Activated CD4-positive, alpha-beta T cell treated with anti-CD3 and anti-CD28 coated beads for 36 hours (primary cell): Measurements from ENCODE around the gene POMGNT1. TPM values are rescaled to one million over a fixed set of nuclear protein-coding genes. Genes with fewer than 3 reads are reported as not detected.
"Not testable (repeated sequence)": the region's sequence is repeated elsewhere in the genome, so short reads cannot be mapped to it uniquely, and the experiment has no call there.

Experiments
- ATAC-seq: fragments of 200-7000 bp; cut with Tn5 transposase; one replicate; pipeline ENCODE4 v1.10.0; 2021; ENCODE audit warnings: mild to moderate bottlenecking, moderate library complexity
- CTCF ChIA-PET: fragments of 350-600 bp; sonication (Branson Sonifier 250); formaldehyde crosslinking; loops from one replicate; lab custom pipeline; 2021; ENCODE audit warnings: antibody characterized with exemption; lab: Charles Lee
- POLR2A ChIA-PET: fragments of 350-600 bp; sonication (Branson Sonifier 250); formaldehyde crosslinking; loops from one replicate; lab custom pipeline; 2021; ENCODE audit warnings: antibody characterized with exemption, inconsistent platforms; lab: Charles Lee
- DNase-seq: peaks from one replicate; pipeline ENCODE4 v3.0.0-alpha.2; 2020
- H3K27ac Mint-ChIP-seq: one replicate; pipeline ENCODE4 v1.8.0; 2021; ENCODE audit warnings: mixed read lengths
- H3K27me3 Mint-ChIP-seq: one replicate; pipeline ENCODE4 v1.8.0; 2021; ENCODE audit warnings: mixed read lengths
- H3K36me3 Mint-ChIP-seq: one replicate; pipeline ENCODE4 v1.8.0; 2021; ENCODE audit warnings: low read depth, mixed read lengths
- H3K4me1 Mint-ChIP-seq: one replicate; pipeline ENCODE4 v1.8.0; 2021; ENCODE audit warnings: mixed read lengths
- H3K4me3 Mint-ChIP-seq: one replicate; pipeline ENCODE4 v1.8.0; 2021; ENCODE audit warnings: mild to moderate bottlenecking, moderate library complexity, mixed read lengths
- H3K9me3 Mint-ChIP-seq: one replicate; pipeline ENCODE4 v1.8.0; 2021; ENCODE audit warnings: low read depth, mixed read lengths
- intact Hi-C, 2 experiments: fragments of 100-400 bp; cut with DNase I in 1 of 2; cut with micrococcal nuclease in 1 of 2; formaldehyde crosslinking; loops; one replicate each; pipeline versions ENCODE4 v1.14.2 to v1.15.1; 2022 to 2024; cut with DNase I, micrococcal nuclease
- total RNA-seq, 2 experiments: library from RNA; stranded (reverse); gene quantifications; one replicate each; pipeline ENCODE4 v1.2.3, GENCODE V29; 2021

POMGNT1 gene
- total RNA-seq, 2 experiments from 2014 or later, result 36.4 to 36.5 TPM

- H3K27ac Mint-ChIP-seq, result no peak overlapping the region
- intact Hi-C loops, result no loop called here
- ChIA-PET POLR2A (no interaction called here), CTCF (no interaction called here)
- DNase-seq (no peak), ATAC-seq (no peak)
- H3K4me1 Mint-ChIP-seq, result no peaks in the 10 kb centered on the region
- peaks cover 5% of the 10 kb centered on the region for H3K9me3 Mint-ChIP-seq
- peaks cover 2% of the 10 kb centered on the region for H3K36me3 Mint-ChIP-seq
- H3K27me3 Mint-ChIP-seq, result no peaks in the 10 kb centered on the region
- no peak overlapping the region for H3K4me3 Mint-ChIP-seq
Measured at GRCh38 chr1:46236882-46237281, 38.6 kb upstream of the POMGNT1 start.

DNA sequence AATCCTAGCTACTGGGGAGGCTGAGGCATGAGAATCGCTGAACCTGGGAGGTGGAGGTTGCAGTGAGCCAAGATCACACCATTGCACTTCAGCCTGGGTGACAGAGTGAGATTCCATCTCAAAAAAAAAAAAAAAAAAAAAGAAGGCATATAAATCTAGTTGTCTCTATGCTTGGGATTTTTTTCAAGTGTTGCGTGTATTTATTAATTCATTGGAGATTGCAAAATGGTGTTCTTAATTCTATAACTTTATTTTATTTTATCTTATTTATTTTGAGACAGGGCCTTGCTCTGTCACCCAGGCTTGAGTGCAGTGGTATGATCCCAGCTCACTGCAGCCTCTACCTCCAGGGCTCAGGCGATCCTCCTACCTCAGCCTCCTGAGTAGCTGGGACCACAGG, 33.0 kb upstream of the POMGNT1 start:
- H3K4me1 Mint-ChIP-seq, H3K27ac Mint-ChIP-seq, H3K9me3 Mint-ChIP-seq, H3K36me3 Mint-ChIP-seq, POLR2A ChIA-PET, intact Hi-C loops, DNase-seq, H3K27me3 Mint-ChIP-seq, H3K4me3 Mint-ChIP-seq, ATAC-seq: not testable (repeated sequence)
- CTCF ChIA-PET, result interaction anchor here (0.6 to 1.4 kb wide), 4 partner anchors 16 to 452 kb away, joined by 3 read pairs; no protein-coding TSS in a partner anchor

- Mint-ChIP-seq H3K36me3 (no peaks in the 10 kb centered on the region), H3K27me3 (no peaks in the 10 kb centered on the region), H3K27ac (no peak overlapping the region), H3K4me1 (peaks cover 3% of the 10 kb centered on the region), H3K9me3 (no peaks in the 10 kb centered on the region), H3K4me3 (no peak overlapping the region)
- DNase-seq, result no peak
- no peak for ATAC-seq
- intact Hi-C loops, result no loop called here
- ChIA-PET CTCF (interaction anchor here (0.8 to 3.6 kb wide), 11 partner anchors 9 to 198 kb away, joined by 3 to 43 read pairs (median 4); partner anchors contain the start of gene RAD54L), POLR2A (no interaction called here)
Measured at GRCh38 chr1:46224966-46225365, 26.7 kb upstream of the POMGNT1 start.

GRCh38 chr1:46223472-46223943, 25.3 kb upstream of the POMGNT1 start:
- CTCF ChIA-PET, result interaction anchor here (0.6 to 3.6 kb wide), 51 partner anchors 8 to 569 kb away, joined by 3 to 43 read pairs (median 4); partner anchors contain the start of genes LURAP1 and PIK3R3
- peak; percentile 100 for ATAC-seq
- peak; percentile 82 for DNase-seq
- Mint-ChIP-seq H3K36me3 (no peaks in the 10 kb centered on the region), H3K27ac (no peak overlapping the region), H3K4me3 (no peak overlapping the region), H3K27me3 (no peaks in the 10 kb centered on the region), H3K9me3 (no peaks in the 10 kb centered on the region), H3K4me1 (peaks cover under 1% of the 10 kb centered on the region)
- intact Hi-C loops, result loop anchor here (1.0 kb wide), 2 partner anchors 44 to 186 kb away; no protein-coding TSS in a partner anchor
- POLR2A ChIA-PET, result interaction anchor here (0.9 to 1.1 kb wide), 2 partner anchors 18 to 23 kb away, joined by 3 read pairs; no protein-coding TSS in a partner anchor

DNA sequence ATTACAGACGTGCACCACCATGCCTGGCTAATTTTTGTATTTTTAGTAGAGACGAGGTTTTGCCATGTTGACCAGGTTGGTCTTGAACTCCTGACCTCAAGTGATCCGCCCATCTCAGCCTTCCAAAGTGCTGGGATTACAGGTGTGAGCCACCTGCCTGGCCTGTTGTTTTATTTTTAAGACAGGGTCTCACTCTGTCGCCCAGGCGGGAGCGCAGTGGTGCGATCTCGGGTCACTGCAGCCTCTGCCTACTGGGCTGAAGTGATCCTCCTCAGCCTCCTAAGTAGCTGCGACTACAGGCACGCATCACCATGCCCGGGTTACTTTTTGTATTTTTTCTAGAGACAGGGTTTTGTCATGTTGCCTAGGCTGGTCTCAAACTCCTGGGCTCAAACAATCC, 24.8 kb upstream of the POMGNT1 start:
- not testable (repeated sequence) for H3K36me3 Mint-ChIP-seq, H3K27ac Mint-ChIP-seq, DNase-seq, H3K9me3 Mint-ChIP-seq, H3K27me3 Mint-ChIP-seq, ATAC-seq, H3K4me3 Mint-ChIP-seq, H3K4me1 Mint-ChIP-seq
- POLR2A ChIA-PET, result interaction anchor here (0.9 to 1.1 kb wide), 2 partner anchors 18 to 23 kb away, joined by 3 read pairs; no protein-coding TSS in a partner anchor
- CTCF ChIA-PET, result interaction anchor here (0.6 to 3.6 kb wide), 33 partner anchors 8 to 569 kb away, joined by 3 to 43 read pairs (median 5); partner anchors contain the start of genes LURAP1 and PIK3R3
- intact Hi-C loops, result loop anchor here (1.0 kb wide), 2 partner anchors 44 to 186 kb away; no protein-coding TSS in a partner anchor

DNA sequence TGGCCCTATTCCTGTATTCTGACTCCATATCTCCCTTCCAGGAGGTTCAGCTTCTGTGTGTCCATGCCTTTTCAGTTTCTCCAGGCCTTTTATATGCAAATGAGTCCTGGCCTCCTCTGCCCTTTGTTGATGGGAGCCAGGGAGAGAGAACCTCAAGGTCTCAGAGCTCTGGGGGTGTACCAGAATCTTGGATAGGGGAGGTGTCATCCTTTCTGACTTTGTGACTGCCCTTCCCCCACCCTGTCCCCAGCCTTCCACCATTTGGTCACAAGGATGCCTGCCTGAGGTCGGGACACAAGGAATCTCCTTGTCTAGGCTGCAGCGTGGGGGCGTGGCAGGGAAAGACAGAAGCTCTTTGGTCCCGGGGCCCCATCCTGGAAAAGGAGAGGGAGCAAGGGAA, 23.5 kb upstream of the POMGNT1 start:
- ATAC-seq, result no peak
- CTCF ChIA-PET, result interaction anchor here (0.6 to 2.3 kb wide), 6 partner anchors 12 to 1947 kb away, joined by 3 to 6 read pairs (median 4); no protein-coding TSS in a partner anchor
- no peaks in the 10 kb centered on the region for H3K36me3 Mint-ChIP-seq
- no peaks in the 10 kb centered on the region for H3K9me3 Mint-ChIP-seq
- H3K4me3 Mint-ChIP-seq, result no peak overlapping the region
- no peaks in the 10 kb centered on the region for H3K27me3 Mint-ChIP-seq
- DNase-seq, result no peak
- intact Hi-C loops, result no loop called here
- POLR2A ChIA-PET, result interaction anchor here (0.5 to 0.7 kb wide), 2 partner anchors 27 to 63 kb away, joined by 3 read pairs; no protein-coding TSS in a partner anchor
- no peak overlapping the region for H3K27ac Mint-ChIP-seq
- H3K4me1 Mint-ChIP-seq, result no peaks in the 10 kb centered on the region

DNA sequence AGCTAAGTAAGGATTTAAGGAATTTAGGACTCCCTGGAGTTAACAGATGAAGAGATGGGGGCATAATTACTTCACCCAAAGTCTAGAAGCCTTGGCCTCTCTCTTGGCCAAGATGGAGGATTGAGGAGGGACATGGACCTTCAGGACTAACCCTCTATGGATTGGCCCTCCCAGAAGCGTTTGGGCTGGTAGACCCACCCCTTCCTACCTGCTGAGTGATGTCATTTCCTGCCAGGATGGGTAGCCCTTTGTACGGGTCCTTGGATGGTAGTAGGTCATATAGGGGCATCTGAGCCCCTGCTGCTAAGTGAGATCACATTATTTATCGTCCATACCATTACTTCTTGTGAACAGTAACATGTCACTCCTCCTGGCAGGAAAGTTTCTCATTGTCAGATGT, 22.6 kb upstream of the POMGNT1 start:
- intact Hi-C loops, result no loop called here
- no peaks in the 10 kb centered on the region for H3K27me3 Mint-ChIP-seq
- H3K27ac Mint-ChIP-seq, result no peak overlapping the region
- DNase-seq (no peak), ATAC-seq (no peak)
- no peaks in the 10 kb centered on the region for H3K36me3 Mint-ChIP-seq
- H3K4me3 Mint-ChIP-seq, result no peak overlapping the region
- no peaks in the 10 kb centered on the region for H3K9me3 Mint-ChIP-seq
- POLR2A ChIA-PET, result no interaction called here
- CTCF ChIA-PET, result interaction anchor here (0.6 to 2.3 kb wide), 3 partner anchors 36 to 183 kb away, joined by 3 to 6 read pairs (median 6); no protein-coding TSS in a partner anchor
- no peaks in the 10 kb centered on the region for H3K4me1 Mint-ChIP-seq

DNA sequence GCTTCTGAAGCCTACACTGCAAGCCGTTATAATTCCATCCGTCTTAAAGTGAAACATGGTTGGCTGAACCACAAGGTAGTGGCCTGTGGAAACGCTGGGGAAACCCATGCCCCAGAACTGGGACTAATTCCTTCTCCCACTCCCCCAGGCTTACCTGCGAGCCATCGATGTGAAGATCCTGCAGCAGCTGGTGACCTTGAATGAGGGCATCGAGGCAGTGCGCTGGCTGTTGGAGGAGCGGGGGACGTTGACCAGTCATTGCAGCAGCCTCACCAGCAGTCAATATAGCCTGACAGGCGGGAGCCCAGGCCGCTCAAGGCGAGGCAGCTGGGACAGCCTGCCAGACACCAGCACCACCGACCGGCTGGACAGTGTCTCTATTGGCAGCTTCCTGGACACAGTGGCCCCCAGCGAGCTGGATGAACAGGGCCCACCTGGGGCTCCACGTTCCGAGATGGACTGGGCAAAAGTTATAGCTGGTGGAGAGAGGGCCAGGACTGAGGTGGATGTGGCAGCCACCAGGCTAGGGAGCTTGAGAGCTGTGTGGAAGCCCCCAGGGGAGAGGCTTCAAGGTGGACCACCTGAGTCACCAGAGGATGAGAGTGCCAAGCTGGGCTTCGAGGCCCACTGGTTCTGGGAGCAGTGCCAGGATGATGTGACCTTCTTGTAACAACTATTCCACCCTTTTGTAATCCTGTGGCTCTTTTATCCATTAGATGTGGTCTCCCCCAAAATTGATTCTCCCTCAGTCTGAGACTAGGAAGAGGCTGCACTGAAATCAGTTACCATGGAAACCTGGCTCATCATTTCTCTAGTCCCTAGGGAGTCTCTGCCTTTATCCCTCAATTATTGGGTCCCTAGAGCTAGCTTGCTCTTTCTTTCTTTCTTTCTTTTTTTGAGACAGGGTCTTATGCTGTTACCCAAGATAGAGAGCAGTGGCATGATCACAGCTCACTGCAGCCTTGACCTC, 21.6 kb upstream of the POMGNT1 start:
- no peaks in the 10 kb centered on the region for H3K4me1 Mint-ChIP-seq
- ChIA-PET POLR2A (no interaction called here), CTCF (interaction anchor here (0.7 to 2.3 kb wide), 4 partner anchors 10 to 850 kb away, joined by 3 to 6 read pairs (median 4); no protein-coding TSS in a partner anchor)
- no peaks in the 10 kb centered on the region for H3K27me3 Mint-ChIP-seq
- no peaks in the 10 kb centered on the region for H3K36me3 Mint-ChIP-seq
- ATAC-seq (no peak), DNase-seq (no peak)
- no peak overlapping the region for H3K4me3 Mint-ChIP-seq
- no peaks in the 10 kb centered on the region for H3K9me3 Mint-ChIP-seq
- no peak overlapping the region for H3K27ac Mint-ChIP-seq
- intact Hi-C loops, result no loop called here

GRCh38 chr1:46218443-46218842, 20.2 kb upstream of the POMGNT1 start:
- ATAC-seq, result no peak
- no peak overlapping the region for H3K4me3 Mint-ChIP-seq
- ChIA-PET POLR2A (no interaction called here), CTCF (interaction anchor here (0.8 to 1.3 kb wide), 2 partner anchors 8 to 154 kb away, joined by 4 to 5 read pairs; no protein-coding TSS in a partner anchor)
- DNase-seq, result no peak
- no peaks in the 10 kb centered on the region for H3K9me3 Mint-ChIP-seq
- H3K36me3 Mint-ChIP-seq, result no peaks in the 10 kb centered on the region
- H3K27ac Mint-ChIP-seq, result no peak overlapping the region
- H3K27me3 Mint-ChIP-seq, result no peaks in the 10 kb centered on the region
- no peaks in the 10 kb centered on the region for H3K4me1 Mint-ChIP-seq
- intact Hi-C loops, result no loop called here

DNA sequence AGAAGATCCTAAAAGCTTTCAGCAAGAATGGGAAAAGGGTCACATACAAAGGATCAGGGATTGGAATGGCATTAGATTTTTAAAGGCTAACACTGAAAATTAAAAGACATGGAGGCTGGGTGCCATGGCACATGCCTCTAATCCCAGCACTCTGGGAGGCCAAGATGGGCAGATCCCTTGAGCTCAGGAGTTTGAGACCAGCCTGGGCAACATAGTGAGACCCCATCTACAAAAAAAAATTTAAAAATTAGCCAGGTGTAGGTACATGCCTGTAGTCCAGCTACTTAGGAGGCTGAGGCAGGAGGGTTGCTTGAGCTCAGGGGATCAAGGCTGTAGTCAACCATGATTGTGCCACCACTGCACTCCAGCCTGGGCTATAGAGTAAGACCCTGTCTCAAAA, 17.3 kb upstream of the POMGNT1 start:
- DNase-seq, result no peak
- CTCF ChIA-PET, result interaction anchor here (0.6 kb wide), 1 partner anchor 8 kb away, joined by 3 read pairs; no protein-coding TSS in a partner anchor
- ATAC-seq, result no peak
- no peaks in the 10 kb centered on the region for H3K9me3 Mint-ChIP-seq
- POLR2A ChIA-PET, result no interaction called here
- H3K36me3 Mint-ChIP-seq, result no peaks in the 10 kb centered on the region
- H3K4me1 Mint-ChIP-seq, result no peaks in the 10 kb centered on the region
- intact Hi-C loops, result no loop called here
- no peak overlapping the region for H3K27ac Mint-ChIP-seq
- no peak overlapping the region for H3K4me3 Mint-ChIP-seq
- no peaks in the 10 kb centered on the region for H3K27me3 Mint-ChIP-seq

- DNase-seq, result no peak
Measured at GRCh38 chr1:46211051-46211450, 12.8 kb upstream of the POMGNT1 start.

More at GRCh38 chr1:46211051-46211450, 12.8 kb upstream of the POMGNT1 start:
- POLR2A ChIA-PET, result no interaction called here
- Mint-ChIP-seq H3K36me3 (no peaks in the 10 kb centered on the region), H3K4me3 (no peak overlapping the region), H3K27me3 (no peaks in the 10 kb centered on the region), H3K4me1 (no peaks in the 10 kb centered on the region), H3K27ac (no peak overlapping the region), H3K9me3 (no peaks in the 10 kb centered on the region)
- CTCF ChIA-PET, result interaction anchor here (0.8 kb wide), 1 partner anchor 8 kb away, joined by 3 read pairs; the partner anchor contains the start of gene LURAP1
- ATAC-seq, result no peak
- intact Hi-C loops, result no loop called here
